IMR-90 (cell line): ENCODE results near the gene UAP1.

ENCODE experiments used
- CHD1 ChIP-seq: IDR thresholded peaks from 2 replicates; pipeline ENCODE4 v1.6.1; 2012; ENCODE audit warnings: low read depth, low read length, improper control_type of control experiment
- ELK1 ChIP-seq: fragments of 150-350 bp; IDR thresholded peaks from 2 replicates; pipeline ENCODE4 v1.6.1; 2016; ENCODE audit warnings: low read depth, mild to moderate bottlenecking, low read length, moderate library complexity, borderline replicate concordance
- FOS ChIP-seq: fragments of 150-350 bp; IDR thresholded peaks from 2 replicates; pipeline ENCODE4 v1.6.1; 2016; ENCODE audit warnings: low read depth, low read length
- MXI1 ChIP-seq: IDR thresholded peaks from 2 replicates; pipeline ENCODE4 v1.6.1; 2012; ENCODE audit warnings: low read depth, mild to moderate bottlenecking, low read length, moderate library complexity, borderline replicate concordance
- NFE2L2 ChIP-seq: fragments of 150-350 bp; IDR thresholded peaks from 2 replicates; pipeline ENCODE4 v1.6.1; 2016; ENCODE audit warnings: low read depth, mild to moderate bottlenecking, low read length
- POLR2A ChIP-seq: IDR thresholded peaks from 2 replicates; pipeline ENCODE4 v1.6.1; 2012; ENCODE audit warnings: mild to moderate bottlenecking, low read depth, low read length
- RAD21 ChIP-seq: IDR thresholded peaks from 2 replicates; pipeline ENCODE4 v1.6.1; 2012; ENCODE audit warnings: low read length, improper control_type of control experiment
- RFX5 ChIP-seq: IDR thresholded peaks from 2 replicates; pipeline ENCODE4 v1.8.0; 2012; ENCODE audit warnings: low read depth, mild to moderate bottlenecking, low read length, moderate library complexity
- TF ChIP-seq, protein P1 (sequence below): conservative IDR thresholded peaks from 2 replicates; pipeline ENCODE4 v1.5.1; 2012; ENCODE audit warnings: mild to moderate bottlenecking, low read depth, low read length, improper control_type of control experiment
- TF ChIP-seq, protein P2 (sequence below): fragments of 150-350 bp; IDR thresholded peaks from 2 replicates; pipeline ENCODE4 v1.6.1; 2017; ENCODE audit warnings: mild to moderate bottlenecking, antibody characterized with exemption, low read length, low read depth

DNA sequence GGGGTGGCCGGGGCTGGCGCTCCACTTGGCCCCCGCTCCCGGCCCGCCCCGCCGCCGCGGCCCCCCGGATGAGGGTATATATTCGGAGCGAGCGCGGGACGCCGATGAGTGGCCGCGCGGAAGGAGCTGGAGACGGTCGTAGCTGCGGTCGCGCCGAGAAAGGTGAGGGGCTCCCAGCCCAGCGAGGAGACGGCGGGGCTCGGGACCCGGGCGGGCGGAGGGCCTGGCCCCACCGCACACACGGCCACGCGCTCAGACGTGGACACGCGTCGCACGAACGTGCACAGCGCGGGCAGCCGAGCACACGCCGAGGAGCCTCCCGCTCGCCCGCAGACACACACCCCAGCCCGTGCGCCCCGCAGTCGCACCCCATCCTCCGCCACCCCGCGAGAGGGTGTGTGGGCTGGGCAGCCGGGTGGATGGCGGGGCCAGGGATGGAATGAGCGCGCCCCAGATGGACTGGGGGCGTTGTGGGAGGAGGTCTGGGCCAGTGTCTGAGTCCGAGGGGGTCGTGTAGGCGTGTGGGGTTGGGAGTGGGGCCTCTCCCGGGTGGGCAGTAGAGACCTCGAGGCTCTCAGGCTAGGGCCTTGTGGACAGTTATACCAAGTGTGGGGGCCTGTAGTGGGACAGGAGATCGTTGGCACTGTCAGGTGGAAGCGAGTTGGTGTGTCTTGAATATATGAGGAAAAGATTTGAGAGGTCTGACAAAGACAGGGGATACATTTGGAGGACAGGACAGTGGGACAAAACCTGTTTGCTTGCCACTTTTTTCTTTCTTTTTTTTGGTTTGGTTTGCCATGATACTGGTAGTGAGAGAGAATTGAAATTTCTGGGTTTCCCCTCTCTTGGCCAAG, at the start of gene UAP1:
- peak; percentile 99 for TF ChIP-seq POLR2A
- TF ChIP-seq, protein P1, sequence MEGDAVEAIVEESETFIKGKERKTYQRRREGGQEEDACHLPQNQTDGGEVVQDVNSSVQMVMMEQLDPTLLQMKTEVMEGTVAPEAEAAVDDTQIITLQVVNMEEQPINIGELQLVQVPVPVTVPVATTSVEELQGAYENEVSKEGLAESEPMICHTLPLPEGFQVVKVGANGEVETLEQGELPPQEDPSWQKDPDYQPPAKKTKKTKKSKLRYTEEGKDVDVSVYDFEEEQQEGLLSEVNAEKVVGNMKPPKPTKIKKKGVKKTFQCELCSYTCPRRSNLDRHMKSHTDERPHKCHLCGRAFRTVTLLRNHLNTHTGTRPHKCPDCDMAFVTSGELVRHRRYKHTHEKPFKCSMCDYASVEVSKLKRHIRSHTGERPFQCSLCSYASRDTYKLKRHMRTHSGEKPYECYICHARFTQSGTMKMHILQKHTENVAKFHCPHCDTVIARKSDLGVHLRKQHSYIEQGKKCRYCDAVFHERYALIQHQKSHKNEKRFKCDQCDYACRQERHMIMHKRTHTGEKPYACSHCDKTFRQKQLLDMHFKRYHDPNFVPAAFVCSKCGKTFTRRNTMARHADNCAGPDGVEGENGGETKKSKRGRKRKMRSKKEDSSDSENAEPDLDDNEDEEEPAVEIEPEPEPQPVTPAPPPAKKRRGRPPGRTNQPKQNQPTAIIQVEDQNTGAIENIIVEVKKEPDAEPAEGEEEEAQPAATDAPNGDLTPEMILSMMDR = no peak
- TF ChIP-seq, protein P2, sequence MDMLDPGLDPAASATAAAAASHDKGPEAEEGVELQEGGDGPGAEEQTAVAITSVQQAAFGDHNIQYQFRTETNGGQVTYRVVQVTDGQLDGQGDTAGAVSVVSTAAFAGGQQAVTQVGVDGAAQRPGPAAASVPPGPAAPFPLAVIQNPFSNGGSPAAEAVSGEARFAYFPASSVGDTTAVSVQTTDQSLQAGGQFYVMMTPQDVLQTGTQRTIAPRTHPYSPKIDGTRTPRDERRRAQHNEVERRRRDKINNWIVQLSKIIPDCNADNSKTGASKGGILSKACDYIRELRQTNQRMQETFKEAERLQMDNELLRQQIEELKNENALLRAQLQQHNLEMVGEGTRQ = no peak
- no peak for TF ChIP-seq NFE2L2
- peak; percentile 67 for TF ChIP-seq MXI1
- TF ChIP-seq ELK1 = no peak
- TF ChIP-seq RFX5 = no peak
- no peak; the same call in 1 of the 2 replicates for TF ChIP-seq RAD21
- no peak for TF ChIP-seq FOS
- peak; percentile 56; the same call in 1 of the 2 replicates for TF ChIP-seq CHD1
